GM19397 (cell line): ENCODE results near the gene HOXA9.
A peak's percentile ranks its signal among the peaks of the same experiment; 100 is the strongest.

ENCODE experiments used
- ATAC-seq: cut with Tn5 transposase; IDR thresholded peaks from one replicate; pipeline ENCODE4 v1.9.1; 2021; ENCODE audit warnings: mild to moderate bottlenecking, moderate library complexity; ENCODE audit not compliant: unreplicated experiment

Gene HOXA9

DNA sequence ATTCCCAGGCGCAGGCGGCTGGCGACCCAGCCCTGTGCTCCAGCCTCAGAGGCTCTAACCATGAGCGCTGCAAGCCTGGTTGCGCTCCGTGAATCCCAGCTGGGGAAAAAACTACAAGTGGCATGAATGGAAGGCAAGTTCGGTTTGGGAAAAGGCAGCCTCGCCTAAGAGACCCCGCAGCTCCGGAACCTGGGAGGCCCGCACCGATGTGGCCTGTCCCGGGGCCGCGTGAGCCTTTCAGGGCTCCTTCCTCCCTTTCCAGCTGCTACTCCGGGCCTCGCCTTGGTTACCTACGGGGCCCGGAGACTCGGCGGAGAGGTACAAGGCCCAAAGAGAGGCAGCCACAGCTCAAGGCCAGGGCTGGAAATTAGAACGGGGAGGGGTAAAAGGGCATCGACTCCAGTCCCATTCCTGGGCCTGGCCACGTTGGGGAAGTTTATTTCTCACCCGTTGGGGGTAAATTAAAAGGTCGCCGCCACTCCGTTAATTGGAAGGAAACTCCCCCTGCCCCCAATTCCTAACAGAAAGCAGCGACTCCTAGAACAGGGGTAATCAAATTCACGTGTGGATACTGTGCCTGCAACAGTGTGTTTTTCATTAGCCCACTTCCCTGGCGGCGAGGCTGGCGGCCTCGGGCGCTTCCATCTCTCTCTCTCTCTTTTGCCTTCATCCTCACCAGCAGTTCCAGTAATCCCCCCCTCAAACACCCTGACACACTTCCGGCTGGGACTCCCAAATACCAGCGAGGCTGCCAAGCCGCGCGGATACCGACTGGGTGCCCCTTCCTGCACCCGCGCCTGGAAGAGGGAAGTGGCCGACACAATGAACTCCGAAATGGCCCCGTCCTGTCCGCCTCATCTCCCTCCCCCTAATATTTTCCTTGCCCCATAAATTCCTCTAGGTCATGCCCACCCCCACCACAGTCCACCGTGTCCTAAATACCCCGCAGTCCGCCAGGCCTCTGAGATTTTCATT lies 1.5 kb upstream of the HOXA9 start:
- ATAC-seq: no peak

DNA sequence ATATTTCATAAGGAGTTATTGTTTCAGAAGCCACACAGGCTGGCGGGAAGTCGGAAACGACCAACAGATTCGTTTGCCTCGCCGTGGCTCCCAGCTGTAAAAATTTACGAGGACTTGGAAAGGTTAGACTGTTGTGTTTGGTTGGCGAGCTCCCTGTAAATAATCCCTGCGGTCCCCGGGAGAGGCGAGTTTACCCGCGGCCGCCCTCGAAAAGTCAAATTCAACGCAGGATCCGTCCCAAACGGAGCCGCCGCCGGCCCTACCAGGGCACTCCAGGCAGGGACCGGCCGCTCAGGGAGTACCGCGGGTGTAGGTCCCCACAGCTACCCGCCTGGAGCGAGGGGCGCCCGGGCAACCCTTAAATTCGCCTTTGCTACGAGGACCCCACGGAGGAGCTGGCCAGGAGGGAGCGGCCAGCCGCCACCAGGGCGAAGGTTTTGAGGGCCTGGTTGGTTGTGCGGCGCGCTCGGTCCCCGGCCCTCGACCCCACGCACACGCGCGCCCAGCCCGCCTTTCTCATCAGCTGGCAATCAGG lies 726 bp upstream of the HOXA9 start:
- ATAC-seq: no peak

DNA sequence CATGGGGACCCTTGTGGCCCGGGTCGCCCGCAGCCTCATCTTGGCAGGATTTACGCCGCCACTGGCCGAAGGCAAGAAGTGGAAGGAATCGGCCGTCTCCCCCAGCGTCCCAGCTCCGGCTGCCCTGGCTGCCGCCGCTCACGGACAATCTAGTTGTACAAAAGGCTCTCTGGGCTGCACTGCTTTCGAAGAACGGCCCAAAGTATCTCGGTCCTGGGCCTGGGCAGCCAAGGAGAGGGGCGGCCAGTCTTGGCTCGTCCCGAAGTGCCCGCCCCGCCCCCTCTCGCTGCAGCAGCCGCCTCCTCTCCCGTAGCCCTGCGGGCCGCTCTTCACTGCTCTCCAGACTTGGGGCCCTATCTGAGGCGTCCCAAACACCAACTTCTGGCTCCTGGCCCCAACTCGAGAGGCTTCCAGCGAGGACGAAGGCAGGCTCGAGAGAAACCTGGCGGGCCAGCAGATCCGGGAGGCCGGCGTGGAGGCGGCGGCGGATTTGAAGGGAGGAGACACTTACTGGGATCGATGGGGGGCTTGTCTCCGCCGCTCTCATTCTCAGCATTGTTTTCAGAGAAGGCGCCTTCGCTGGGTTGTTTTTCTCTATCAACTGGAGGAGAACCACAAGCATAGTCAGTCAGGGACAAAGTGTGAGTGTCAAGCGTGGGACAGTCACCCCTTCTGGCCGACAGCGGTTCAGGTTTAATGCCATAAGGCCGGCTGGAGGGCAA lies 809 bp downstream of the HOXA9 start:
- no peak for ATAC-seq

DNA sequence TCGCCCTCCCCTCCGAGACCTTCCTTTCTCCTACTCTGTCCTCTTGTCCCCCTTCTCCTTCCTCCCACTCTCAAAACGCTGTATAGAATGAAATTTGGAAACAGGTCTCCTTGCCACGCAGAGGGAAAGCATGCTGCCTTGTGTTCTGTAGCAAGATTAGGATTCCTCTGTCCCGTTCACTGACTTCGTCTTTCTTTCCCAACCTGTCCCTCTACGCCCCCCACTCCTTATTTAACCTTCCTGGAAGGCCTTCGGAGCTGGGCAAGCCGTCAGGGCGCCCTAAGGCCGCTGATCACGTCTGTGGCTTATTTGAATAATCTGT lies 1.3 kb downstream of the HOXA9 start:
- no peak for ATAC-seq

DNA sequence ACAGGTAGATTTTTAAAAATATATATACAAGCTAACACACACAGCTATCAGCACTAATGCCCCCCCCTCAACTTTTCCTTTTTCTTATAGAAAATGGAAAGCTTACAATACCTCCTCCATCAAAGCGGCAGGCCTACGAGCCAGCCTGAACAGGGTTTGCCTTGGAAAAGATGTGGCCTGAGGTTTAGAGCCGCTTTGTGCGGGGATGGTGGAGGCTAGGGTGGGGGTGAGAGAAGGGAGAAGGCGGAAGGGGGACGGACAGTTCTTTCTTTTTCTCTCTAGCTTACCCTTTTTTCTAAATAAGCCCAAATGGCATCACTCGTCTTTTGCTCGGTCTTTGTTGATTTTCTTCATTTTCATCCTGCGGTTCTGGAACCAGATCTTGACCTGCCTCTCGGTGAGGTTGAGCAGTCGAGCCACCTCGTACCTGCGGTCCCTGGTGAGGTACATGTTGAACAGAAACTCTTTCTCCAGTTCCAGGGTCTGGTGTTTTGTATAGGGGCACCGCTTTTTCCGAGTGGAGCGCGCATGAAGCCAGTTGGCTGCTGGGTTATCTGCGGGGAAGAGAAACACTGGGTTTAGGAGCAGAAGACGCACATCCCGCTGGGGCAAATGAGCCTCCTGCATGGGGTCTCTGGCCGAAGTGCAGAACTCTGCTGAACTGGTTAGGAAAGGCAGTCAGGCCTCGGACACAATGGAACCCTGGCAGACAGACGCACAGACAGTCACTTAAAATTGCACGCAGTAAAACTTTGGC lies 1.9 kb downstream of the HOXA9 start:
- ATAC-seq: no peak

DNA sequence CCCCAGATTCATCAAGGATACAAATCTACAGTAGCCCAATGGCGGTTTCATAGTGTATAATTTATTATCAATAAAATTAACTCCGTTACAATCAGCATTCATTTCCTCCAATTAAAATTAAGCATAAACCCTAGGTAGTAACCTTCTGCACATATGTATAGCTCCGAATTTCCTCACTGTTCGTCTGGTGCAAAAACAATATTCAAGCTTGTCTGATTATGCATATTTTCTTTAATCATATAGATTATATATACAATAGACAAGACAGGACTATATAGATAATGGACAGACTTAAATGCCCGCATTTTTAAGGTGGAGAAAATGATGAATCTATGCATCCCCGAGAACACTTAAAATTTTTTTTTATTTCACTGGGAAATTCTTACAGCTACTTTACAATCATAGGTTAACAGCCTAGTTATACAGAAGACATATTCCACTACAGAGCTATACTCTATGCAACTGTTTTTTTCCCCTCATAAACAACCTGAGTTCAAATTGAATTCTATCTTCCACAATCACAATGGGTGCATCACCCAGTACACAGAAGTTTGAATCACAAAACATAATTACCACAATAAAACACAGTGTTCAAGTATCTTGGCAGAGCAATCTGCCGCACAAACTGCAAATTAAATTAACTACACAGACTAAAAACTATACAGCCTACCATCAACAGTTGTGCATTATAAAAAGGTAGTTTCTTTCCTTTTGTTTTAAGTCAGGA lies 2.6 kb downstream of the HOXA9 start:
- no peak for ATAC-seq

DNA sequence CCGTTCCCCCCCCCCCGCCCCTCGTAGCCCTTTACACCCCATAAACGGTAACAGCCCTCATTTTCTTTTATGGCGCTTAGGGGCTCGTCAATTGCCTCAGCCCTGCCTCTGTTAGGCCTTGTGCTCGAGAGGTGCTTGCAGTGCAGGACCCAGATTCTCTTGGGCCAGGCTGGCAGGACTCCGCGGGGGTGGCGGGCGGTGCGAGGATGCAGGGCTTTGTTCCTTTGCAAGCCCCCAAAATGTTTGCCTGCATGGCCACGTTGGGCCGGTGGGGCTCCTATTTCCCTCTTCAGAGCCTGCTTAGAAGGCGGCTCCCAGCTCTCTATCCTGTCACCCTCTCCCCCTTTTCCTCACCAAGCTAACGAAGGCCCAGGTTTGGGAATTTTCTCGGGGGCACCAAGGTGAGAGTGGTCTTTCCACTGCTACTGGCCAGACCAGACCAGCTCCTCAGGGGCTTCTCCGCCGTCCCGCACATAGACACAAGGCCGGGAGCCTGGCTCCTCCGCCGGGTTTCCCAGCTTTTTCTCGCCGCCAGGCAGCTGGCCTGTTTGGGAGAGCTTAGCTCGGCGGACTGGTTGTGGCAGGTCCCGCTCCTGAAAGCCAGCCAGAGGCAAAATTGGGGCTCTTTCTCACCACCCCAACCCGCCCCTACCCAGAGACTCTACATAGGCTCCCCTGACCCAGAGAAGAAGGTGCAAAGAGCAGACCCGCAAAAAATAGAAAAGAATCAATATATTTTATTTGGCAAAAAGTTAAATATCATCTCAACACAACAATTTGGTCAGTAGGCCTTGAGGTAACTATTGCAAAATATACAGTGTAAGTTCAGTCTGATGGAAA lies 3.4 kb downstream of the HOXA9 start:
- ATAC-seq: no peak

DNA sequence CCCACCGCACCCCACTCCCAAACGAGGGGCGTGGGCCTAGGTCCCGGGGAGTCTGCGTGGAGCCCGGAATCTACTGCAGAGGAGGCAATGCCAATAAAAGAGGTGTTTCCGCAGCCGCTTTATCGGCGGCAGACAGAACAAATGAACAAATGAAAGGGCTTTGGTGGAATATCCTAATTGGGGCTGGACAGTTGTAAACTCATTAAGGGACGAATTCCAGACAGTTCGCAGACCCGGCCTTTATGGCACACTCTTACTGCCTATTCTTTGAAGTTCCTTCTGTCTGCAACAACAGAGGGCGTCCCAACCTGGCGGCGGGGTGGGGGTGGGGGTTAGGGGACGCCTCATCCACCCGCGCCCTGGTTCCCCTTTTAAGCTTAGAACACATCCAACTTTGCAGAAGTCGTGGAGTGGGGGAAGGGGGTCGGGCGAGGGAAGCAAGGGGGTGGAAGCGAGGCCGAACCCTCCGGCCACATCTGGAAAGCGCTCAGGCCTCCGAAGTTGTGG lies 4.1 kb downstream of the HOXA9 start:
- ATAC-seq: no peak

DNA sequence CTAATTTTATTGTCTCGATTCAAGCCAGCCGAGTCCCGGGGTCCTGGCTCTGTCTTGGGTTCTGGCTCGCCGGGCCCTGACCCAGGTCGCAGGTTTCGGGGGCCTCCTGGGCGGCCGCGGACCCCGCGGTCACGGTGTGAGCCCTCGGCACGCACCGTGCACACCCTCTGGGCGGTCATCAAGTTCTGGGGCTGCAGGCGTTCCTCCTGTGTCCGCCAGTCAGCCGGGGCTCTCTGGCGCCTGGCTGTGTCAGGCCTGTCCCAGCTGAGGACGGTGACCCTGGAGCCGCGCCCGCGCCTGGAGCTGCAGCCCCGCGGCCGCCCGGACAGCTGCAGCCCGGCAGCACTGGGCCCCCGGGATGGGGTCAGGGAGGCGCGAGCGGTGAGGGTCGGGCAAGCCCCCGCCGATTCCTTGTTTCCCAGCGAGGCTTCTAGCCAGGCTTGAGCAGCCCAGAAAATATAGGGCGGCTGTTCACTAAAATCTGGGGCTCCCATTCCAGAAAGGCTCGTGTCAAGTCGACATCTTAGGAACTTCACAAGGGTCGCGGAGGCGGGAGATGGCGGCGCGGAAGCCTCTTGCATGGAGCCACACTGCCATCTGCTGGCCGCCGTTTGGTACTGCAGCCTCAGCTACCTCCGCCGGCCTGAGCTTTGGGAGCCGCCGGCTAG lies 4.7 kb downstream of the HOXA9 start:
- ATAC-seq: peak; percentile 45

DNA sequence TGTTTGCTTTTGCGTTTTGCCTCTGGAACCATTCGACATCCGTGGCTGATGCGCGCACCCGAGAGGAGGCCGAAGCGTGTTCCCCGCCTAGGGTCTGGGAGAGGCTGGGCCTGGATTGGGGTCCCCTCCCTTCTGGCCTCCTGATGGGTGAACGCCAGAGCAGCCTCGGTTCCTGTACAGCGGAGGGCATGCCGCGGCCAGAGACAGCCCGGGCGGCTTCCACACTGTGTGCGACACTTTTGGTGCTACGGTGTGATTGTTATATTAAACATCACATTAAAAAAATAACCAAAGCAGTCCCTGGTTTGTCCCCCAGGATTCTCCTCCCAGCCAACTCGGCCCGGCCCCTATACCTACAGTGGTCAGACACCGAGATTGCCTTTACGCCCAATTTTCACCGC lies 5.2 kb downstream of the HOXA9 start:
- no peak for ATAC-seq

DNA sequence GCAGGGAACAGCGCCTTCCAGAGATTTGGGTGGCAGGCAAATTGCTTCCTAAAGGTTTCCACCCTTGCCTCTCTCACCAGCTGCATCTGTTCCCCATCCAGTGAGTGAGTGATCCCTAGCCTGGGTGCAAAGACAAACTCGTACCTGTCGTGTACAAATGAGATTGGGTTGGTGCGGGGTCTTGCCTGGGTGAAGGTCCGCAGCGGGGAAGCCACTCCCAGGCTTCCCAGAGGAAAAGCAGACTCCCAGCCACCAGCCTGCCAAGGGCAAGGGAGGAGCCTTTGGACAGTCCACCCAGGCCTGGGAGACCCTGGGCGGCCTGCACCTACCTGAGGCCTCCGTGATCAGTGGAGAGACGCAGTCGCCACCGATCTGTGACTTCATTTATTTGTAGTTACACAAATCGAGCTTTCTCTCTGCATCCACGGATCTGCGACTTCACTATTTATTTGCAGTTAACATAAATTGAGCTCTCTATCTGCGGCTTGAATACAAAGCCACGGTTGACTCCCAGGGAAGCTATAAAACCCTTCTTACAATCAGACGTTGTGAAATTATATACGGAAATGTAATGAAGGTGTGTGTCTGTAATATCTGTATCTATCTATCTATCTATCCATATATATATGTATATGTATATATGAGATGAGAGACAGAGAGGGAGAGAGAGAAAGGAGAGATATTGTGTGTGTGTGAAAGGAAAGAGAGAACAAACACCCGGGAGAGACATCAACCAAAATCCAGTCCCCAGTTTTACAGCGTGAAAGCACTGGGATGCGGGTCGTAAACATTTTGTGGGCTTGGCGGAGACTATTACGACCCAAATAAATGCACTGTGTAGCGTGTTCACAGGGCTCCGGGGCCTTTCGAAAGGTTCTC lies 5.8 kb downstream of the HOXA9 start:
- no peak for ATAC-seq

DNA sequence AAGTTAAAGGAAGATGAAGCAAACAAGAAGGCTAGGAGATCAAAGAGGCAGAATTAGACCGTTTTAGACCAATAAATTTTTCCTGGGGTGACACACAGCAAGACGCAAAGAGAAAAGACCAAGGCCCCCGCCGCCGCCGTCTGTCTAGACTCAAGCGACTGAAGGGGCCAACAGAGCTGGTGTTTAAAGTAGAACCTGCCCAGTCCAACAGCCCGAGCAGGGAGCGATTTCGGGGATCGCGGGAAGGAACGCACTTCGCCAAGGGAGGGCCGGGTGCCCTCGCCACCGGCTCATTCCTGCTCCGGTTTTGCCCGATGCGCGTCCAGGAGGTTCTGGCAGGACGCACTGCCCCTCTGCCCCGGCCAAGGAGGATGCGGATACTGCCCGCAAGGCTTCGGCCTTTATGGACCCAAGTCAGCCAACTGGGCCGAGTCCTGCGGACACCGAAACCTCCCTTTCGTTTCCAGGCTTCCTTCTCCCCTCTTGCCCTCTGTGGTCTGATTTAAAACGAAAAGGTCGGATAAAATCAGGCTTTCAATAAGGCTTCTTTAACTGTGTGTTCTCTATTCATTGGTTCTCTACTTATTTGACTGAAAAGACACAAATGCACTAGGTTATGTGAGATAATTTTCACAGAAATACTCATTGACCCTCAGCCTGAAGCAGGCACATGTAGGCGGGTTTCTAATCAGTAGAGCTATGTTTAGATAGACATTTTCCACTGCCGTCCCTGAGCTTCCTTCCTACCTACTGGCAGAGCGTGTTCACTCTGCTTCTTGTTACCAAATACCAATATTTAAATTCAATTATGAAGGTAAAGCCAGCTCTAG lies 6.7 kb downstream of the HOXA9 start:
- no peak for ATAC-seq

DNA sequence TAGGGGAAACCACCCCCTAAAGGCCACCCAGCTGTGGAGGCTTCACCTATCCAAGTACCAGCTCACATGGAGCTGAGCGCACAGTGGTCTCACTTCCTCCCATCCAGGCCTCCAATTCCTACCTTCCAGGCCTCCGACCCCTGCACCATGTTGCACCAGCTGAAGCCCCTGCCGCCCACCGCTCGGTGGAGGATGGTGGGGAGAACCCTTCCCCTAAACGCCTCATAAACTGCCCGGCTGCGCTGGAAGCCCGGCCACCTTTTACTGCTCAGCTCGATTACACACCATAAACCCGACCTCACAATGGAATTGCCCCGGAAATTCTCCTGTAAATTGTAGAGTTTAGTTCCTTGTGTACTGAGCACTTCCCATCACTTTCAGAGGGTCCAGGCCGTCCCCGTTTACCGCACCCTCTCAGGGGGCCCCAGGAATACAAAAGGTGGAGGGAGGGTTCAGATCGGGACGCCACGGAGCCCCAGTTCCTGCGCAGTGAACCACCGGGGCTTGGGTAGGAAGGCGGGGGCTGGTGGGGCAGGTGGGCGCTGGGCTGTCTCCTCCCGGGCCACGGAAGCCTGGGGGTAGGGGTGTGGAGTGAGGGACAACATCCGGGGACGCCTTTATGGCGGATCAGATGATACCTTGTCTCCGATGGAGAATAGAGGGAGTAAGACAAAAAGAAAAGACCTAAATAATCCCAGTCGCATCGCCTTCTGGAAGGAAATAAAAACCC lies 7.5 kb downstream of the HOXA9 start:
- ATAC-seq: no peak

DNA sequence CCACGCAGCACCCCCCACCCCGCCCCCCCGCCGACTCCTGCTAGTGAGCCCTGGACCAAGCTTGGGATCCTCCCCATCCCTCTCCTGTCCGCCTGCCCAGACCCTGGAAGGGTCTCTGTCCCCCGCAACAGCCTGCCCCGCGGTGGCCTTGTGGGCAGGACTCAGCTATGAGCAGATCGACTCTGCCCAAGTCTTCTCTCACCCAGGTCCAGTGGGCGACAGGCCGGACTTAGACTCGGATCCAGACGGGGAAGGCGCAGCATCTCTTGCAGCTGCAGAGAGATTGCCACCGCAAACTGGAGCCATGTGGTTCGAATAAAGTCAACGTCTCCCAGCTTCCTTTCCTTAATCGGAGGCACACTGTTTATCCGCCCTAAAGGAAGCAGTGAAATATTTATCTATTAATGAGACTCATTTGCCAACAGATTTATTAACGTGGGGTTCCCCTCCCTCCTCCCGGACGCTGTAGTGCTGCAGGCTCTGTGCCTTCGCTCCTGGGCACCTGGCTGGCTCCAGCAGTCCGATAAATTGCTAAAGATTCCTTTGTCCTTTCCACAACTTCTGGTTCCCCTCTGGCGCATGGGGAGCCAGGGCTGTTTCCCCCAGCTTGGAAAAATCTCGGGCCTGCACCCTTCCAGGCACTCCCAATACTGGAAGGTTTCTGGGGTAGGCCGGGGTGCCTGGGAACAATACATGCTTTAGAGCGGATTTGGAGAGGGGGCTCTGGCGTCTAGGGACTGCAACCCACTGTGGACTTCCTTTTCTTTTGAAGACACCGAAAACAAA lies 8.2 kb downstream of the HOXA9 start:
- no peak for ATAC-seq

DNA sequence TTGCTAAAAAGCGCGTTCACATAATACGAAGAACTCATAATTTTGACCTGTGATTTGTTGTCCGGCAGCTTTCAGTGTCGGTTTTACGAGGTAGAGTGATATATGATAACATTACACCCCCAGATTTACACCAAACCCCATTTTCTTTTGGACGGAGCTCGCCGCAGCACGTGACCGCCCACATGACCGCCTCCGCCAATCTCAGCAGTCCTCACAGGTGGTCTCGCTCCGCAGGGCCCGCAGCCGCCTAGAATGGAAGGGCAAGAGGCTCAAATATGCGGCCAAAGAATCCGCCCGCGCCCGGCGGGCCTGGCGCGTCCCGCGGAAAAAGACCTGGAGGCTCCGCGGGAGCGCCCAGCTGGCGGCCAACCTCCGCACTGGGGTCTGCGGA lies 8.8 kb downstream of the HOXA9 start, which contains the start of gene HOXA7:
HOXA7 (minus strand) TSS at position 168 of the 391 bp plus-strand sequence; CDS start at position 38, 130 bp downstream.
- no peak for ATAC-seq
